HepG2 (cell line): ENCODE measurements around the gene KRT38.

ENCODE experiments used
- FOXK2 ChIP-seq: fragments of 450-650 bp; IDR thresholded peaks from 2 replicates; pipeline ENCODE4 v1.6.1; 2016
- JUND ChIP-seq: sonication (generic); formaldehyde crosslinking; IDR thresholded peaks from 2 replicates; pipeline ENCODE4 v1.8.0; 2022; ENCODE audit warnings: mild to moderate bottlenecking, missing genetic modification reagents
- MBD4 ChIP-seq: IDR thresholded peaks from 2 replicates; pipeline ENCODE4 v1.6.1; 2012; ENCODE audit warnings: low read length, inconsistent platforms, borderline replicate concordance
- MEF2D ChIP-seq: sonication (generic); formaldehyde crosslinking; IDR thresholded peaks from 2 replicates; pipeline ENCODE4 v1.5.1; 2020; ENCODE audit warnings: mild to moderate bottlenecking, missing genetic modification reagents
- POLR2AphosphoS5 ChIP-seq: IDR thresholded peaks from 2 replicates; pipeline ENCODE4 v1.6.1; 2012; ENCODE audit warnings: low read depth, low read length
- ZNF510 ChIP-seq: sonication (generic); formaldehyde crosslinking; IDR thresholded peaks from 2 replicates; pipeline ENCODE4 v1.4.0; 2020; ENCODE audit warnings: low read depth, mild to moderate bottlenecking, missing genetic modification reagents
- ZNF83 ChIP-seq: sonication (generic); formaldehyde crosslinking; IDR thresholded peaks from 2 replicates; pipeline ENCODE4 v1.4.0; 2020; ENCODE audit warnings: missing genetic modification reagents, mild to moderate bottlenecking, borderline replicate concordance
- TF ChIP-seq, protein P1 (sequence below): sonication (generic); formaldehyde crosslinking; IDR thresholded peaks from 2 replicates; pipeline ENCODE4 v1.5.0; 2020; ENCODE audit warnings: mild to moderate bottlenecking, missing genetic modification reagents, moderate library complexity
- TF ChIP-seq, protein P2 (sequence below): IDR thresholded peaks from 2 replicates; pipeline ENCODE4 v1.6.1; 2012; ENCODE audit warnings: inconsistent platforms
- TF ChIP-seq, protein P3 (sequence below): sonication (generic); formaldehyde crosslinking; IDR thresholded peaks from 2 replicates; pipeline ENCODE4 v1.4.0; 2020; ENCODE audit warnings: mild to moderate bottlenecking, missing genetic modification reagents

DNA sequence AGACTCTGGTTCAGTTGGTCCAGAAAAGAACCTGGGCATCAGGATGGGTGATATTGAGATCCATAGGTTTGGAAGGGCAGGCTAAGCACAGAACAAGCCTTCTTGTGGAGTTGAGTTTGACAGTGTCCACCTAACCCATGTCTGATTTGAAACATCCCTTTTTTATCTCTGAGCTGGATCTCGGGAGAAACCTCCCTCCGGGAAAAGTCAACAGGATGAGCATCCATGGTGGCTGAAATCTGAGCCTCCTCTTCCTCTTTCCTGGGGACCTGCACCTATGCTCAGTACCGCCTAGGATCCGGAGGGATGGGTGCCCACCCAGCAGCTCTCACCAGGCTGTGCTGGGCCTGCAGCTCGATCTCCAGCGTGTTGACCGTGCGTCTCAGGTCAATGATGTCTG is 23.0 kb upstream of the KRT38 start:
- no peak for TF ChIP-seq MBD4
- TF ChIP-seq MEF2D (CRISPR knock-in tag): no peak
- TF ChIP-seq, protein P1, sequence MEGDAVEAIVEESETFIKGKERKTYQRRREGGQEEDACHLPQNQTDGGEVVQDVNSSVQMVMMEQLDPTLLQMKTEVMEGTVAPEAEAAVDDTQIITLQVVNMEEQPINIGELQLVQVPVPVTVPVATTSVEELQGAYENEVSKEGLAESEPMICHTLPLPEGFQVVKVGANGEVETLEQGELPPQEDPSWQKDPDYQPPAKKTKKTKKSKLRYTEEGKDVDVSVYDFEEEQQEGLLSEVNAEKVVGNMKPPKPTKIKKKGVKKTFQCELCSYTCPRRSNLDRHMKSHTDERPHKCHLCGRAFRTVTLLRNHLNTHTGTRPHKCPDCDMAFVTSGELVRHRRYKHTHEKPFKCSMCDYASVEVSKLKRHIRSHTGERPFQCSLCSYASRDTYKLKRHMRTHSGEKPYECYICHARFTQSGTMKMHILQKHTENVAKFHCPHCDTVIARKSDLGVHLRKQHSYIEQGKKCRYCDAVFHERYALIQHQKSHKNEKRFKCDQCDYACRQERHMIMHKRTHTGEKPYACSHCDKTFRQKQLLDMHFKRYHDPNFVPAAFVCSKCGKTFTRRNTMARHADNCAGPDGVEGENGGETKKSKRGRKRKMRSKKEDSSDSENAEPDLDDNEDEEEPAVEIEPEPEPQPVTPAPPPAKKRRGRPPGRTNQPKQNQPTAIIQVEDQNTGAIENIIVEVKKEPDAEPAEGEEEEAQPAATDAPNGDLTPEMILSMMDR: no peak
- no peak for TF ChIP-seq JUND
- no peak for TF ChIP-seq ZNF510
- TF ChIP-seq POLR2AphosphoS5: no peak
- TF ChIP-seq, protein P2, sequence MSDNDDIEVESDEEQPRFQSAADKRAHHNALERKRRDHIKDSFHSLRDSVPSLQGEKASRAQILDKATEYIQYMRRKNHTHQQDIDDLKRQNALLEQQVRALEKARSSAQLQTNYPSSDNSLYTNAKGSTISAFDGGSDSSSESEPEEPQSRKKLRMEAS: no peak
- TF ChIP-seq, protein P3, sequence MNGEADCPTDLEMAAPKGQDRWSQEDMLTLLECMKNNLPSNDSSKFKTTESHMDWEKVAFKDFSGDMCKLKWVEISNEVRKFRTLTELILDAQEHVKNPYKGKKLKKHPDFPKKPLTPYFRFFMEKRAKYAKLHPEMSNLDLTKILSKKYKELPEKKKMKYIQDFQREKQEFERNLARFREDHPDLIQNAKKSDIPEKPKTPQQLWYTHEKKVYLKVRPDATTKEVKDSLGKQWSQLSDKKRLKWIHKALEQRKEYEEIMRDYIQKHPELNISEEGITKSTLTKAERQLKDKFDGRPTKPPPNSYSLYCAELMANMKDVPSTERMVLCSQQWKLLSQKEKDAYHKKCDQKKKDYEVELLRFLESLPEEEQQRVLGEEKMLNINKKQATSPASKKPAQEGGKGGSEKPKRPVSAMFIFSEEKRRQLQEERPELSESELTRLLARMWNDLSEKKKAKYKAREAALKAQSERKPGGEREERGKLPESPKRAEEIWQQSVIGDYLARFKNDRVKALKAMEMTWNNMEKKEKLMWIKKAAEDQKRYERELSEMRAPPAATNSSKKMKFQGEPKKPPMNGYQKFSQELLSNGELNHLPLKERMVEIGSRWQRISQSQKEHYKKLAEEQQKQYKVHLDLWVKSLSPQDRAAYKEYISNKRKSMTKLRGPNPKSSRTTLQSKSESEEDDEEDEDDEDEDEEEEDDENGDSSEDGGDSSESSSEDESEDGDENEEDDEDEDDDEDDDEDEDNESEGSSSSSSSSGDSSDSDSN (CRISPR knock-in tag): no peak
- TF ChIP-seq FOXK2: no peak
- no peak for TF ChIP-seq ZNF83 (CRISPR knock-in tag)
